Measurements from ENCODE around the gene NCAM1.
"Not testable (repeated sequence)": the region's sequence is repeated elsewhere in the genome, so short reads cannot be mapped to it uniquely, and the experiment has no call there.

Gene NCAM1

GRCh38 chr11:113022262-113022661, 61.0 kb downstream of the NCAM1 start:
- DNase-seq (ENCODE audit: low spot score) = no peak

- no peak for DNase-seq (ENCODE audit: low spot score)
Observed at GRCh38 chr11:113023228-113023627, 62.0 kb downstream of the NCAM1 start.

GRCh38 chr11:113023986-113024385, 62.8 kb downstream of the NCAM1 start:
- no peak for DNase-seq (ENCODE audit: low spot score)

GRCh38 chr11:113026778-113027177, 65.6 kb downstream of the NCAM1 start:
- DNase-seq (ENCODE audit: low spot score) = no peak

GRCh38 chr11:113034576-113034975, 73.4 kb downstream of the NCAM1 start:
- no peak for DNase-seq (ENCODE audit: low spot score)

- no peak for DNase-seq (ENCODE audit: low spot score)
Observed at GRCh38 chr11:113035708-113036107, 74.5 kb downstream of the NCAM1 start.

- no peak for DNase-seq (ENCODE audit: low spot score)
Observed at GRCh38 chr11:113043698-113044097, 82.5 kb downstream of the NCAM1 start.

- no peak for DNase-seq (ENCODE audit: low spot score)
Observed at GRCh38 chr11:113045146-113045545, 83.9 kb downstream of the NCAM1 start.

- no peak for DNase-seq (ENCODE audit: low spot score)
Observed at GRCh38 chr11:113046866-113047265, 85.6 kb downstream of the NCAM1 start.

GRCh38 chr11:113048820-113049768, 87.9 kb downstream of the NCAM1 start:
- no peak for DNase-seq (ENCODE audit: low spot score)

- DNase-seq (ENCODE audit: low spot score) = not testable (repeated sequence)
Observed at GRCh38 chr11:113053042-113053441, 91.8 kb downstream of the NCAM1 start.

- no peak for DNase-seq (ENCODE audit: low spot score)
Observed at GRCh38 chr11:113057038-113057437, 95.8 kb downstream of the NCAM1 start.

- no peak for DNase-seq (ENCODE audit: low spot score)
Observed at GRCh38 chr11:113059548-113059947, 98.3 kb downstream of the NCAM1 start.

- no peak for DNase-seq (ENCODE audit: low spot score)
Observed at GRCh38 chr11:113065330-113065729, 104.1 kb downstream of the NCAM1 start.

GRCh38 chr11:113072237-113072858, 111.1 kb downstream of the NCAM1 start:
- DNase-seq (ENCODE audit: low spot score) = no peak

- DNase-seq (ENCODE audit: low spot score) = no peak
Observed at GRCh38 chr11:113073290-113073953, 112.2 kb downstream of the NCAM1 start.

GRCh38 chr11:113075586-113076095, 114.4 kb downstream of the NCAM1 start:
- no peak for DNase-seq (ENCODE audit: low spot score)

GRCh38 chr11:113077379-113077778, 116.2 kb downstream of the NCAM1 start:
- DNase-seq (ENCODE audit: low spot score) = no peak

- DNase-seq (ENCODE audit: low spot score) = no peak
Observed at GRCh38 chr11:113082341-113082955, 121.2 kb downstream of the NCAM1 start.

- no peak for DNase-seq (ENCODE audit: low spot score)
Observed at GRCh38 chr11:113083571-113083970, 122.4 kb downstream of the NCAM1 start.

GRCh38 chr11:113084297-113084696, 123.1 kb downstream of the NCAM1 start:
- no peak for DNase-seq (ENCODE audit: low spot score)

GRCh38 chr11:113085446-113085845, 124.2 kb downstream of the NCAM1 start:
- no peak for DNase-seq (ENCODE audit: low spot score)

Data from germinal center (tissue), 1 donor.